Type B pancreatic cell (in vitro differentiated cells): Measurements from ENCODE around the gene PPFIBP2. TPM values are rescaled to one million over a fixed set of nuclear protein-coding genes. Genes with fewer than 3 reads are reported as not detected.

ENCODE experiments used
- DNase-seq: peaks from one replicate; pipeline ENCODE4 v3.0.0; 2021; ENCODE audit warnings: mixed read lengths; ENCODE audit not compliant: unreplicated experiment; ENCODE audit errors: extremely low spot score
- H3K27ac Mint-ChIP-seq: 2 replicates; pipeline ENCODE4 v1.8.0; 2021; ENCODE audit warnings: mild to moderate bottlenecking, mixed read lengths
- H3K27me3 Mint-ChIP-seq: 2 replicates; pipeline ENCODE4 v1.8.0; 2021; ENCODE audit warnings: mixed read lengths
- H3K36me3 Mint-ChIP-seq: 2 replicates; pipeline ENCODE4 v1.8.0; 2021; ENCODE audit warnings: mixed read lengths
- H3K4me1 Mint-ChIP-seq: one replicate; pipeline ENCODE4 v1.8.0; 2021; ENCODE audit warnings: mixed read lengths; ENCODE audit not compliant: unreplicated experiment
- H3K4me3 Mint-ChIP-seq: 2 replicates; pipeline ENCODE4 v1.8.0; 2021; ENCODE audit warnings: mild to moderate bottlenecking, mixed read lengths
- H3K9me3 Mint-ChIP-seq: 2 replicates; pipeline ENCODE4 v1.8.0; 2021; ENCODE audit warnings: mixed read lengths
- total RNA-seq: library from RNA; stranded (reverse); gene quantifications from 2 replicates; pipeline ENCODE4 v1.2.1, GENCODE V29; 2021; ENCODE audit warnings: low replicate concordance
- TF ChIP-seq, protein P1 (sequence below): fragments of 200-600 bp; sonication (generic); conservative IDR thresholded peaks from 2 replicates; pipeline ENCODE4 v1.5.0; 2021; ENCODE audit warnings: antibody characterized with exemption, mild to moderate bottlenecking

PPFIBP2 gene
- total RNA-seq, 1 donor from 2014 or later = 70.7 TPM

DNA sequence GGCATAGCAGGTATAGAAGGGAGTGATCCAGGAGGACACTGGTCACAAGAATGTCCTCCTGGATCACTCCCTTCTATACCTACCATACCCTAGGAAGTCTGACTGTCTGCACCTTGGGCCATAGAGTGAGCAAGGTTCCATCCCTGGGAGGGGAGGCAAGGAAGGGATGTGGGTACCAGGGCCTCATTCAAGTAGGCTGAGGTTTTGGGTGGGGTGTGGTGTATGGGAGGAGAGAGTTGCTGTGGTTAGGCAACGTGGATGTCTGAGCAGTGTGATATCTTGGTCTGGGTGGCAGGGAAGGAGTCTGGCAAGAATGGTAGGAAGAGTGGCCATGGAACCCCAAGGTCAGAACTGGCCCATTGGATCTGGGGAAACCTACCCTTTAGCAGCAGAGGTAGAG is 13.2 kb downstream of the PPFIBP2 start:
- DNase-seq = no peak
- Mint-ChIP-seq H3K27me3 (no peaks in the 10 kb centered on the region), H3K27ac (peak overlapping the region; percentile 27), H3K36me3 (peaks cover 12% of the 10 kb centered on the region), H3K4me3 (no peak overlapping the region), H3K9me3 (no peaks in the 10 kb centered on the region), H3K4me1 (peaks cover 13% of the 10 kb centered on the region)
- TF ChIP-seq, protein P1, sequence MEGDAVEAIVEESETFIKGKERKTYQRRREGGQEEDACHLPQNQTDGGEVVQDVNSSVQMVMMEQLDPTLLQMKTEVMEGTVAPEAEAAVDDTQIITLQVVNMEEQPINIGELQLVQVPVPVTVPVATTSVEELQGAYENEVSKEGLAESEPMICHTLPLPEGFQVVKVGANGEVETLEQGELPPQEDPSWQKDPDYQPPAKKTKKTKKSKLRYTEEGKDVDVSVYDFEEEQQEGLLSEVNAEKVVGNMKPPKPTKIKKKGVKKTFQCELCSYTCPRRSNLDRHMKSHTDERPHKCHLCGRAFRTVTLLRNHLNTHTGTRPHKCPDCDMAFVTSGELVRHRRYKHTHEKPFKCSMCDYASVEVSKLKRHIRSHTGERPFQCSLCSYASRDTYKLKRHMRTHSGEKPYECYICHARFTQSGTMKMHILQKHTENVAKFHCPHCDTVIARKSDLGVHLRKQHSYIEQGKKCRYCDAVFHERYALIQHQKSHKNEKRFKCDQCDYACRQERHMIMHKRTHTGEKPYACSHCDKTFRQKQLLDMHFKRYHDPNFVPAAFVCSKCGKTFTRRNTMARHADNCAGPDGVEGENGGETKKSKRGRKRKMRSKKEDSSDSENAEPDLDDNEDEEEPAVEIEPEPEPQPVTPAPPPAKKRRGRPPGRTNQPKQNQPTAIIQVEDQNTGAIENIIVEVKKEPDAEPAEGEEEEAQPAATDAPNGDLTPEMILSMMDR = no peak

DNA sequence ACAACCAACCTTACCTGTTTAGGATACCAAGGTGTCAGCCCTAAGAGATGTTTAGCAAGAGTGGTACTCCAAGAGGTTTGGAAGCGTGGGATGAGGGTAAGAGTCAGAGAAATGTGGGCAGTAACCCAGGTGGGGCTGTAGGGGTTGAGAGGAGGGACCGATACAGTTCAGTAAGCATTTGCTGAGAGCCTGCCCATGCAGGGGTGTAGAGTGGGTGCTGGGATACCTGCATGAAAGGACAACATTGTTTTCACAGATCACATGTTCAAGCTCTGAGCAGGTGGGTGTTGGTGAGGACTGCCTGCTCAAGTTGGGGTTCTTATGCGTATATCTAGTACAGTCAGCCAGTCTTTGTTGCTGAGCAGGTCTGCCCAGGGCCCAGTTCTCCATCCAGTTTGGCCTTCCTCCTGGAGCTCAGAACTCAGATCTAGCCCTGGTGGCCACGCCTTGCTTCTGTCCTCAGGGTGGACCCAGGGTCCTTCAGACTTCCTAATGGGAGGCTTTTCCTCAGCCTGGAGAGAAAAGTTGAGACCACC is 14.8 kb downstream of the PPFIBP2 start:
- no peaks in the 10 kb centered on the region for H3K27me3 Mint-ChIP-seq
- no peak for DNase-seq
- TF ChIP-seq, protein P1 = no peak
- H3K36me3 Mint-ChIP-seq = peaks cover 12% of the 10 kb centered on the region
- H3K9me3 Mint-ChIP-seq = no peaks in the 10 kb centered on the region
- H3K4me1 Mint-ChIP-seq = peaks cover 14% of the 10 kb centered on the region
- H3K27ac Mint-ChIP-seq = no peak overlapping the region
- no peak overlapping the region for H3K4me3 Mint-ChIP-seq

DNA sequence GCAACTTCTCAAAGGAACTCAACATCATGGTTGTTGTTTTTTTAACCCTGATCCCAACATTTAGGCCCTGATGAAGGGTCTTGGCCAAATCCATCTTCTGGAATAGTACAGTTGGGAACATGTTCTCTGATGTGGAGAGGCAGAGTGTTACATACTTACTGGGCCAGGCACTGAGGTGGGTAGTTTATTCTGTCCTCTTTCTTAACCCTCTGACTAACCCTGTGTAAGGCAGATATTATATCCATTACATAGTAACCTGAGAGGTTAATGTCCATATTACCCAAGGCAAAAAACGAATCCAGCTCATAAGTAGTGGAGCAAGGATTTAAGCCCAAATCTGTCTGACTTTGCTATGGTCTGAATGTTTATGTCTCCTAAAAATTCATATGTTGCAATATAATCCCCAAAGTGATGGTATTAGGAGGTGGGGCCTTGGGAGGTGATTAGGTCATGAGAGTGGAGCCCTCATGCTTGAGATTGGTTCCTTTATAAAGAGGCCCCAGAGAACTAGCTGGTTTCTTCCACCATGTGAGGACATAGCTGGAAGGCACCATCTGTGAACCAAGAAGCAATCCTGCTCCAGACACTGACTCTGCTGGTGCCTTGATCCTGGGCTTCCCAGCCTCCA is 16.3 kb downstream of the PPFIBP2 start:
- TF ChIP-seq, protein P1 = no peak
- Mint-ChIP-seq H3K27me3 (no peaks in the 10 kb centered on the region), H3K4me3 (no peak overlapping the region), H3K4me1 (peaks cover 10% of the 10 kb centered on the region), H3K27ac (no peak overlapping the region), H3K36me3 (peaks cover 12% of the 10 kb centered on the region), H3K9me3 (no peaks in the 10 kb centered on the region)
- no peak for DNase-seq

DNA sequence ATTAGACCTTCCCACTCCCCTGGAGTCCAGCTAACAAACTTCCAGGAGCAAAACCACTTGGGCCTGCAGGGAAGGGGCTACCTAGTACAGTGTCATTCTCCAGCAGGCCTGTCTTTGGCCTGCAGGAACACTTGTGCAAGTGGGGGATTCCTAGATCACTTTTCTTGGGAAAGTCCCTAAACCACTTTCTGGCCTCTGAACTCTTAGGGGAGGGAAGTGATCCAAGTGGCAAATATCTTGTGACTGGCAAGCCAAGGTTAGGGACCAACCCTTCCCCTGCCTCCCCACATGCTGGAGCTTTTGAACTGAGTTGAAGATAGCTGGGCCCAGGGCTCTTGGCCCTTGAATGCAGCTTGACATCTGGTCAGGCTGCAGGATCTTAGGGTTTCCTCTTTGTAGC is 17.2 kb downstream of the PPFIBP2 start:
- no peaks in the 10 kb centered on the region for H3K27me3 Mint-ChIP-seq
- TF ChIP-seq, protein P1 = no peak
- no peak for DNase-seq
- H3K9me3 Mint-ChIP-seq = no peaks in the 10 kb centered on the region
- H3K36me3 Mint-ChIP-seq = peaks cover 12% of the 10 kb centered on the region
- H3K4me3 Mint-ChIP-seq = no peak overlapping the region
- H3K4me1 Mint-ChIP-seq = peaks cover 11% of the 10 kb centered on the region
- H3K27ac Mint-ChIP-seq = no peak overlapping the region

DNA sequence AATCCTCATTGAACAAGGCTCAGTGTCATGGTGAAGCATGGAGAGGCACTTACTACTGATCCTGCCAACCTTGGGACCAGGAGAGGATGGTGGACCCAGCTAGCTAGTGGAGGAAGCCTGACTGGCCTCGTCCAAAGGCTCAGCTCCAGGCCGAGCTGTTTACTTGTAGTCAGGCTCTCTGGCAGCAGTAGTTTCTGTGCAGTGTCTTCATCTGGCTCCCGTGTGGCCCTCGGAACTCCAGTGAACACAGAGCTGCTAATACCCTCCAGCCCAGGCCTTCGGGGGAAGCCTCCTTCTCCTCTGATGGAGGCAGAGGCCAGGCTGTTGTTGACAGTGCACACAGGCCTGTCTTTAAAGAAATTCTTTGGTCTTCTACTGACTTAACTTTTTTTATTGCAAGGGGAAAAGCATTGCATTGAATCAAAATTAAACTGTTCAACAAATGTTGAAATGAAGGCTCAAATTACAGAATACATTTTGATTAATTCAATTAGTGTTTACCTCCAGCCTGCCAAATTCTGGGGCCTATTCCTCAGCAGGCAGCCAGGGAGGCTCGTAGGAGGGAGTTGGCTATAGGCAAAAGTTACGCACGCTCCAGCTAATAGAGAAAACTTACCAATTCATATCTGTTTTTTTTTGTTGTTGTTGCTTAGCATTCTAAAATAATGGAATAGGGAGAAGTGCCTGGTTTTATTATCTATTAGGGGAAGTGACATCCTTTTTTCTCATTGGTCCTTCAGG is 18.8 kb downstream of the PPFIBP2 start:
- Mint-ChIP-seq H3K9me3 (no peaks in the 10 kb centered on the region), H3K27me3 (no peaks in the 10 kb centered on the region), H3K4me1 (peaks cover 18% of the 10 kb centered on the region), H3K36me3 (peaks cover 12% of the 10 kb centered on the region), H3K27ac (no peak overlapping the region), H3K4me3 (no peak overlapping the region)
- no peak for DNase-seq
- TF ChIP-seq, protein P1 = no peak
